ENCODE results near the gene GDF15.
"Not testable (repeated sequence)": the region's sequence is repeated elsewhere in the genome, so short reads cannot be mapped to it uniquely, and the experiment has no call there.

DNA sequence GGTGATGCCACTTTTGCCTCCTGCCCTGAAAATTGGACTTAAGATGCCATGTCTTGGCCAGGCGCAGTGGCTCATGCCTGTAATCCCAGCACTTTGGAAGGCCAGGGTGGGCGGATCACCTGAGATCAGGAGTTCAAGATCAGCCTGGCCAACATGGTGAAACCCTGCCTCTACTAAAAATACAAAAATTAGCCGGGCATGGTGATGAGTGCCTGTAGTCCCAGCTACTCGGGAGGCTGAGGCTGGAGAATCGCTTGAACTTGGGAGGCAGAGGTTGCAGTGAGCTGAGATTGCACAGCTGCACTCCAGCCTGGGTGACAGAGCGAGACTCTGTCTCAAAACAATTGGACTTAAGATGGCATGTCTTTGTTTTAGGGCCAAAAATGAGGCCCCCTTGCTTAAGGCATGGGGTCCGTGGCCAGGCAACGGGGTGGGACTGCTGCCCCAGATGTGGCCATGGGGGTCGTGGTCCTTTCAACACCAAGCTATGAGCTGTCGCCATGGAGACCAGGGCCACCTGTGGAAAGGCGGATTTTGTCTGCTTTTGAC lies 21.6 kb upstream of the GDF15 start:
- not testable (repeated sequence) for TF ChIP-seq TP53 (CRISPR knock-in tag; IDR thresholded peaks at IDR 0.05); POLR2A (IDR thresholded peaks at IDR 0.05; ENCODE audit: low read length); RCOR1 (IDR thresholded peaks at IDR 0.05; ENCODE audit: low read depth, low read length); JUNB (IDR thresholded peaks at IDR 0.05); MYC (IDR thresholded peaks at IDR 0.05; ENCODE audit: borderline replicate concordance, low read length); BHLHE40 (IDR thresholded peaks at IDR 0.05; ENCODE audit: low read depth, low read length); HDAC2 (IDR thresholded peaks at IDR 0.05); GATA3 (IDR thresholded peaks at IDR 0.05; ENCODE audit: borderline replicate concordance)
- TF ChIP-seq, protein P1, sequence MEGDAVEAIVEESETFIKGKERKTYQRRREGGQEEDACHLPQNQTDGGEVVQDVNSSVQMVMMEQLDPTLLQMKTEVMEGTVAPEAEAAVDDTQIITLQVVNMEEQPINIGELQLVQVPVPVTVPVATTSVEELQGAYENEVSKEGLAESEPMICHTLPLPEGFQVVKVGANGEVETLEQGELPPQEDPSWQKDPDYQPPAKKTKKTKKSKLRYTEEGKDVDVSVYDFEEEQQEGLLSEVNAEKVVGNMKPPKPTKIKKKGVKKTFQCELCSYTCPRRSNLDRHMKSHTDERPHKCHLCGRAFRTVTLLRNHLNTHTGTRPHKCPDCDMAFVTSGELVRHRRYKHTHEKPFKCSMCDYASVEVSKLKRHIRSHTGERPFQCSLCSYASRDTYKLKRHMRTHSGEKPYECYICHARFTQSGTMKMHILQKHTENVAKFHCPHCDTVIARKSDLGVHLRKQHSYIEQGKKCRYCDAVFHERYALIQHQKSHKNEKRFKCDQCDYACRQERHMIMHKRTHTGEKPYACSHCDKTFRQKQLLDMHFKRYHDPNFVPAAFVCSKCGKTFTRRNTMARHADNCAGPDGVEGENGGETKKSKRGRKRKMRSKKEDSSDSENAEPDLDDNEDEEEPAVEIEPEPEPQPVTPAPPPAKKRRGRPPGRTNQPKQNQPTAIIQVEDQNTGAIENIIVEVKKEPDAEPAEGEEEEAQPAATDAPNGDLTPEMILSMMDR (IDR thresholded peaks at IDR 0.05) = not testable (repeated sequence)
- TF ChIP-seq, protein P2, sequence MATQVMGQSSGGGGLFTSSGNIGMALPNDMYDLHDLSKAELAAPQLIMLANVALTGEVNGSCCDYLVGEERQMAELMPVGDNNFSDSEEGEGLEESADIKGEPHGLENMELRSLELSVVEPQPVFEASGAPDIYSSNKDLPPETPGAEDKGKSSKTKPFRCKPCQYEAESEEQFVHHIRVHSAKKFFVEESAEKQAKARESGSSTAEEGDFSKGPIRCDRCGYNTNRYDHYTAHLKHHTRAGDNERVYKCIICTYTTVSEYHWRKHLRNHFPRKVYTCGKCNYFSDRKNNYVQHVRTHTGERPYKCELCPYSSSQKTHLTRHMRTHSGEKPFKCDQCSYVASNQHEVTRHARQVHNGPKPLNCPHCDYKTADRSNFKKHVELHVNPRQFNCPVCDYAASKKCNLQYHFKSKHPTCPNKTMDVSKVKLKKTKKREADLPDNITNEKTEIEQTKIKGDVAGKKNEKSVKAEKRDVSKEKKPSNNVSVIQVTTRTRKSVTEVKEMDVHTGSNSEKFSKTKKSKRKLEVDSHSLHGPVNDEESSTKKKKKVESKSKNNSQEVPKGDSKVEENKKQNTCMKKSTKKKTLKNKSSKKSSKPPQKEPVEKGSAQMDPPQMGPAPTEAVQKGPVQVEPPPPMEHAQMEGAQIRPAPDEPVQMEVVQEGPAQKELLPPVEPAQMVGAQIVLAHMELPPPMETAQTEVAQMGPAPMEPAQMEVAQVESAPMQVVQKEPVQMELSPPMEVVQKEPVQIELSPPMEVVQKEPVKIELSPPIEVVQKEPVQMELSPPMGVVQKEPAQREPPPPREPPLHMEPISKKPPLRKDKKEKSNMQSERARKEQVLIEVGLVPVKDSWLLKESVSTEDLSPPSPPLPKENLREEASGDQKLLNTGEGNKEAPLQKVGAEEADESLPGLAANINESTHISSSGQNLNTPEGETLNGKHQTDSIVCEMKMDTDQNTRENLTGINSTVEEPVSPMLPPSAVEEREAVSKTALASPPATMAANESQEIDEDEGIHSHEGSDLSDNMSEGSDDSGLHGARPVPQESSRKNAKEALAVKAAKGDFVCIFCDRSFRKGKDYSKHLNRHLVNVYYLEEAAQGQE (IDR thresholded peaks at IDR 0.05) = not testable (repeated sequence)

Data from A549 (cell line).